ENCODE measurements around the gene VAV2.

The VAV2 gene

DNA sequence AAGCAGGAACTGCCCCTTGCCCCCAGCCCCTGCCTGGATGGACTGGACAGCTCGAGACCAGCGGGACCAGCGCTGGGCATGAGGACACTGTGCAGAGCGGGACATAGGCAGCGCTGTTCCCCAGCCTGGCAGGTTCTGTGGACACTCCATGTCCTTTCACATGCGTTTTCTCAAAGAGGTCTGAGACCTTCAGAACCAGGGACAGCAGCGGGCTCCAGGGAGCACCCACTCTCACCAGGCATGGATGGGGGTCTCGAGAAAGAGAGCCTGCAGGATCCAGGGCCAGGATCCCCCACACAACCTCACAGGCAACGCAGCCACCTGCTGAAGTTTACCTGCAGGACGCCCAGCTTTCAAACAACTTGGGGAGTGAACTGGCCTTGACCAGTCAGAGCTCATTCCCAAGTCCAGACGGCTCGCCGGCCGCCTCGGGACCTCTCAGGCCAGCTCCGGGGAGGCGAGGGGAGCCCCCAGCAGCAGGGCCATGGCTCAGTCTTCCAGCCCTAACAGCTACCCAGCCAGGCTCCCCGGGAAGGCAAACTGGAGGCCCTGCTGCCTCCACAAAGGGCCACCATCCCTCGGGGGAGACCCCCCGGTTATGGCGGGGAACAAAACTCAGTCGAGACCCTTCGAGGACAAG is 181.4 kb downstream of the VAV2 start:
- no peak for DNase-seq

GRCh38 chr9:133809335-133809734 is 182.8 kb downstream of the VAV2 start:
- DNase-seq: no peak

- DNase-seq: no peak
Measured at GRCh38 chr9:133807818-133808217, 184.3 kb downstream of the VAV2 start.

DNA sequence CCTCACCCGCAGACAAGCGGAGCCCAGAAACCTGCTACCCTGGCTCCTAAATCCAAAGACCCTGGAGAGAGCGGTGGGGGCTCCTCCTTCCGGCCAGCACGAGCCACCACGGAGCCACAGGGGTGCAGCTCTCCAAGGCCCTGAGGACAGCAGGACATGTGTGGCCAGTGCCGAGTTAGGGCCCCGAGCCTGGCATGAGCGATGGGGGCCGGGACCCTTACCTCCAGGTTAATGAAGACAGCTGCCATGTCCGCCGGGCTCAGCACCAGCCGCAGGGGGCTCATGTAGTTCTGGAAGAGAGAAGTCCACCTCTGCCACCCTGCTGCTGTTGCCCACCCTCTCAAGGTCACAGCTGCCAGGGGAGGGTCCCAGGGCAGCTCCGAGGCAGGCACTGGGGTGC is 185.1 kb downstream of the VAV2 start:
- no peak for DNase-seq

DNA sequence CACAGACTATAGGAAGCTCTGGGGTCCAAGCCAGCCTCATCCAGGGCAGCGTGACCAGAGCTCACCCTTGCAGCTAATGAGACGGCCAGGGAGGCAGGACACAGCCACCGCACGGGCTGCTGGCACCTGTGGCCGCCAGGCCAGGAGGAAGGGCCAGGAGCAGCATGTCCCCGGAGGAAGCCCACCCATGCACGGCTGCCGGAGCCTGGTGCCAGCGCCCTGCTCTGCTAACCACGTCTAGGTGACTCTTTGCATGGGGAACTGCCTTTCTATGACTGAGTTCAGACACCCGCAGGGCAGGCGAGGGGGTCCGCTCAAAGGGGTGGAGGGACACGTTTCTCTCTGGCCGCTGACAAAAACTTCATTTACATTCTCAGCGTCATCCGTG is 185.5 kb downstream of the VAV2 start:
- no peak for DNase-seq

- no peak for DNase-seq
Measured at GRCh38 chr9:133805876-133806622, 186.1 kb downstream of the VAV2 start.

DNA sequence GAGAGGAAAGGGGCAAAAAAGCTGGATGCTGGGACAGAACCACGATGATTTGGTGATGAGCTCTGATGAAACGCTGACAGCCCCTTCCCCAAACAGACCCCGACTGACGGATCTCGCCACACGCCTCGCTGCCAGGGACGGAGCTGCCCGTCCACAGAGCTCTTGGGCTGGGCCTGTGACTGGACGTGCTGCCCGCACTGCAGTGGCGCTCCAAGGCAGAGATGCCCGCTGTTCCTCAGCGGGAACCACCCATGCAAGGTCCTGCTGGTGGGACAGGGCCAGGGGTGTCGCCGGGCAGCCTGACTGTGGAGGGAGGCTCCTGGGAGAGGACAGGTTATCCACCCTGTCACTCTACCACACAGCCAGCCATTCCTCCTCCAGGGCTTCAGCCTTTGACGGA is 187.9 kb downstream of the VAV2 start:
- no peak for DNase-seq

DNA sequence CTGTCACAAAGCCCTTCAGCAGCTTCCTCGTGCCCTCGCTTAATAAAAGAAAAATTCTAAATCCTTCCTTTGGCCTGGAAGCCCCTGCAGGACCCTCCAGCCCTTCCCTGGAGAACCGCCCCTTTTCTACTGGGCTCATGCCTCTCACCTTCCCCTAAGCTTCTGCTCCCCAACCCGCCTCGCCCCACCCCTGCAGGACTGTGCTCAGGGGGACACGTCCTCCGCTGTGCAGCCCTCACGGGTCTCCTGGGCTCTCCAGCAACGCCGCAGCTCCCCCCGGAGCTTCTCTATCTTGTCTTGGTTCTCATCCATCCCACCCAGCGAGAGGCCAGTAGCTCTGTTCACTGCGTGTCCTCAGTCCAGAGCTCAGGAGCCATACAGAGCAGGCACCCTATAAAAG is 188.4 kb downstream of the VAV2 start:
- no peak for DNase-seq

DNA sequence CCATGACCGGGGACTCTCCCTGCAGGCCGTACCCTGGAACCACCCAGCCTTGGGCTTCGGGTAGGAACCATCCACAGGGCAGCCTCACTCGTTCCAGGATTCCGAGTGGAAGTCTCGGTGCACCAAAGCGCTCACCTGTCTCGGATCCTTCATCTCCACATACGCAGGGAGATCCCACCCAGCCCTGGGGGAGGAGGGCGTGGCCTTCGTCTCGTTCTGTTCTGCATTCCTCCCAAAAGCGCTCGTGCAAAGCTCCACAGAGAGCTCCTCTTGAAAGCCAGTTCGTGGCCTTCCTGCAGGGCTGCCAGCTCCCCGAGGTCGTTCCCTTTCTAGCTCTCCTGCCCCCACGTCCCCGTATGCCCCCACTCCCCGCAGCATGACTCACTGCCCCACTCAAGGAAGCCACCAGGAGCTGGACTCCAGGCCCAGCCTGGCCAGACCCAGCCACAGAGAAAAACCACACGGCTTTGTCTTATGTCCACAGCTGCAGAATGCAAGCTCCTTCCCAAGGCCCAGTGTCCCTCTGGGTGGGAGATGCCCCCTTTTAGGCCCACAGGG is 189.0 kb downstream of the VAV2 start:
- no peak for DNase-seq

DNA sequence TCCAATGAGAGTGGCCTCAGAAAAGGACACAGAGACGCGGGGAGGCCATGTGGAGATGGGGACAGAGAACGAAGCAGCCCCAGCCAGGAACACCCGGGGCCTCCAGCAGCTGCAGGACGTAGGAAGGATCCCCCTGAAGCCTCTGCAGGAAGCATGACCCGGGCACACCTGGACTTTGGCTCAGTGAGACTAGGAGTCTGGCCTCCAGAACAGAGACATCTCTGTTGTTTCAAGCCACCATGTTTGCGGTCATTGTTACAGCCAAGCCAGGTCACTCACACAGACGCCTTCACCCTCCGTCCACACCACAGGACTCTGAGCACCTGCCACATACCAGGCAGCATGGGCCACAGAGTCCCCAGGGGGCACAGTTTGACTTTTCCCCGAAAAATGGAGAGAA is 190.4 kb downstream of the VAV2 start:
- no peak for DNase-seq

DNA sequence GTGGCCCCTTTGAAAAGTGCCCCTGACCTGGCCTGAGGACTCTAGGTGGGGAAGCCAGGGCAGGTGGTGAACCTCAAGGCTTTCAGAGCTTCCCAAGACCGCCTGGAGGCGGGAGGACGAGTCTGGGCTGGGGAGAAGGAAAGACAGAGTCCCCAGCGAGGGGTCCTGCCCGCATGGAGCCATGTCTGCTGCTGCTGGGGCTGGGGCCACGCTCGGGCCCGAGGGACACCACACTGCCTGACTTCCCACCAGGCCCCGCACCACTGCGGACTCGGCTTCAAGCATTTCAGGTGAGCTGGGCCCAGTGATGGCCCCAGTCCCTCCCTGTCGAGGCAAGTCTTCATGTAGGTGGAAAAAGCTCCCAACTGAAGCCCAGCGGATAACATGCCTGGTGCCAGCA is 191.9 kb downstream of the VAV2 start:
- no peak for DNase-seq

DNA sequence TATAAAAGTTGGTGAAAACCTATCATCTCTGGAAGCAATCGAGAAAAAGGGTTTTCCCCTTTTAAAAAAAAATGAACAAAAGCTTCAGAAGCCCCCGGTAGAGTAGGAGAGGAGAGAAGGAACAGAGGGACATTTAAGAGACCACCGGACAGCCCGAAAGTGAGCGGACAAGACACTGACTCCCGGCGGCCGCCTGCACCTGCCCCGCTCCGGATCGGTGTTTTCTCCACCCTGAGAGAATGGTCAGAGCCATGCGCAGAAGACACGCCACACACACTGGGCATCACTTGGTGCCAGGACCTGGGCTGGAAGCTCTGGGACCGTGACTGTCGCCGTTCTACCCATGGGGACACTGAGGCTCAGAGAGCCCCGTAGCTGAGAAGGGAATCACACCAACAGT is 192.4 kb downstream of the VAV2 start:
- no peak for DNase-seq

DNA sequence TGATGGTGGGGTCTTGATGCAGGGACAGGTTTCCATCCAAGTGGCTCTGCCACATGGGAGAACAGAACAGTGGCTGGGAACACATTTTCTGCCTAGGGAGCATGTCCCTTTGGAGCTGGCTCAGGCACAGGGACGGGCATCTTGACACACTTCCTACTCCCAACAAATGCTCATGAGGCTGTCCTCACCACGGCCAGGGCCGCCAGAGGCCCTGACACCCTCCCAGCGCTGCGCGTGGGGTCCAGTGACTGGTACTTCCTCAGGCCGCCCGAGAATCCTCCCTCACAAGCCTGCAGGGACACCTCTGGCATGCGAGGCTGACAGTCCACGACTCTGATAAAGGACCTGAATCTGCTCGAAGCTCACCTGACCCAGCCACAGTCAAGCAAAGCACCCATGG is 193.0 kb downstream of the VAV2 start:
- no peak for DNase-seq

- DNase-seq: no peak
Measured at GRCh38 chr9:133798160-133798559, 194.0 kb downstream of the VAV2 start.

- DNase-seq: no peak
Measured at GRCh38 chr9:133797406-133798105, 194.6 kb downstream of the VAV2 start.

GRCh38 chr9:133796562-133796961 is 195.6 kb downstream of the VAV2 start:
- no peak for DNase-seq

GRCh38 chr9:133795049-133795448 is 197.1 kb downstream of the VAV2 start:
- no peak for DNase-seq

DNA sequence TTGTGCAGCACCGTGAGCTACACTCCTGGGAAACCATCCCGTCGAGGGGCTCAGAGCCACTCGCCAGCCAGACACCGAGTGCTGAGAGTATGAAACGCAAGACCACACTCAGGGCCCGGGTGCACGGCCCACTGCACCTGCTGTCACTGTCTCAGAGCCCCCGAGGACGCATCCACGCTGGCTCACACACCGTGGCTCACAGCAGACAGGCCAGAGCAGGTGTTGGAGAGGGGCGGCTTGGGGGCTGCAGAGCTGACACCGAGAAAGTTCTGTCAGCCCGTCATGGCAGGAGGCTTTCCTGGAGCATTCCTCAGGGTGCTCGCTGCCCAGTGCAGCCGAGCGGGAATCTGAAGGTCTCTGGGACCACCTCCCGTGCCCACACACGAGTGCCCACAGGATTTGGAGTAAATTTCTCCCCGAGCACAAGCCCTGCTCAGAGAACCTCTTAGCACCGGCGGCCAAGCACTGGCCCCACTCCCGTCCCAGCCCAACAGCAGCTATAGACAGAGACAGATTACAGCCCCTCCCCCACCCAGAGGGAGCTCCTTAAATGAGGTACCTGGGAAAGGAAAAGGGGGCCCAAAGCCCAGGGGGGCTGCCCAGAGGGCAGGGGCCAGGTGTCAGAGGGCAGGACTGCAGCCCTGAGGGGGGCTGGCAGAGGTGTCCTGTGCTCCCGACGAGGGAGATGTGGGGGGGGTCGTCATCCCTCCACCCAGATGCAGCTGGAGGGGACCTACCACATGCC is 197.9 kb downstream of the VAV2 start:
- DNase-seq: no peak

DNA sequence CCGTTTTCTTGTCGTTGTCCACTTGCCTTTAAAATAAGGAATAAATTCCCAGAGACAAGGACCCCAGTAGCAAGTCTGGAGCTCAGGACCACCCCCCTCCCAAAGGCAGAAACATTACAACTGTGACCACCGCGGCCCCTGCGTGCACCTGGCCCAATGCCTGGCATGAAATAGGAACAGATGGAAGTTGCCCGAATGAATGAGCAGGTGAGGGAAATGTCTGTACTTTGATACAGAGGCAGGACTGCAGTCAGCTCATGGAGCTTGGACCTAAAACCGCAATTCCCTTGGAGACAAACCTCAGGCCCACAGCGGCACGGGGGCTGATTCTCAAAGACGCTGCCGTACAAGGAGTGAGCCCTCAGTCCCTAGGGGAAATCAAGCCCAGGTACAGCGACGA is 198.7 kb downstream of the VAV2 start:
- no peak for DNase-seq

DNA sequence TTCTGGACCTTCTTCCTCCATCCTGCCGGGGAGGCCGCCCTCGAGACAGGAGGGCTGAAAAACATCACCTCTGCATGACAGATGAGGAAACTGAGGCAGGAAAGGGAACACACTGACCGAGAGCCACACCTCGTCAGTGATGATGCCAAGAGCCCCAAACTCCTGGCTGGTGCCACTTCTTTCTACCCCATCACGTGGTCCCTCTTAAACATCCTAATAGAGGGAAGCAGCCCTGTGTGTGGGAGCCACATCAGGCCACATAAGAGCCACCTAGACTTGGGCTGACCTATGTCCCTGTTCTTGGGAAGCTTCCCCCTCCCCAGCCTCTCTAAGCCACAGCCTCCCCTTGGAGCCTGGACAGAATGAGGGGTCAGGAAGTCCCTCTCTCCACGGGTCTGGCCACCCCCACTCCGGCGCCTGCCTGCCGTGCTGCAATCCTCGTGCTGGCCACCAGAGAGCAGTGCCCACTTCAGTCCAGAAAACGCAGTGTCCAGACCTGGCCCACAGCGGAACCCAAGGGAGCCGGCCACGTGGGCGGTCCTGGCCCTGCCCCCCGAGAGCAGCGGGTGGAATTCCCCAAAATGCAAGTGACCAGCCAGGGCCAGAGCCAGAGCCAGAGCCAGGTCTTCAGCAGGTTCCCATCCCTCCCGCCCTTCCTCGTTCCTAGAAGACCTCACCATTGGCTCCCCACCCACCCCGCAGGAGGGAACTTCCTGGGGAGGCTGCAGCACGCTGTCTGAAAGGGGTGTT is 199.2 kb downstream of the VAV2 start:
- DNase-seq: peak; percentile 38 to 44

DNA sequence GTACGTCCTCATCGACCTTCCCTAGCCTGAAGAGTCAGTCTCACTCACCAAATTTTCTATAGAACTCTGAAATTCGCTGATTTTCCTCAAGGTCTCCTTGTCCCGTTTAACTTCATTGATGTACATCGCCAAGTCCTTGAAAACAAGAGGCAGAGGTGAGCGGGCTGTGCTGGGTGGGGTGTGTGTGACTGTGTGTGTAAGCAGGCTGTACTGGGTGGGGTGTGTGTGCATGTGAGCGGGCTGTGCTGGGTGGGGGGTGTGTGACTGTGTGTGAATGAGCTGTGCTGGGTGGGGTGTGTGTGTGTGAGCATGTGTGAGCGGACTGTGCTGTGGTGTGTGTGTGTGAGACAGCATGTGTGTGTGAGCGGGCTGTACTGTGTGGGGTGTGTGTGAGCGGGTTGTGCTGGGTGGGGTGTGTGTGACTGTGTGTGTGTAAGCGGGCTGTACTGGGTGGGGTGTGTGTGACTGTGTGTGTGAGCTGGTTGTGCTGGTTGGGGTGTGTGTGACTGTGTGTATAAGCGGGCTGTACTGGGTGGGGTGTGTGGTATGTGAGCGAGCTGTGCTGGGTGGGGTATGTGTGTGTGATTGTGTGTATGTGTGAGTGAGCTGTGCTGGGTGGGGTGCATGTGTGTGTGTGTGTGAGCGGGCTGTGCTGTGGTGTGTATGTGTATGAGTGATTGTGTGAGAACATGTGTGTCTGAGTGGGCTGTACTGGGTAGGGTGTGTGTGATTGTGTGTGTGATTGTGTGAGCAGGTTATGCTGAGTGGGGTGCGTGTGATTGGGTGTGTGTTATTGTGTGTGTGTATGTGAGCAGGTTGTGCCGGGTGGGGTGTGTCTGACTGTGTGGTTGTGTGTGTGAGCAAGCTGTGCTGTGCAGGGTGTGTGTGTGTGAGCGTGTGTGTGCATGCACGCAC is 200.1 kb downstream of the VAV2 start:
- no peak for DNase-seq
